H9 (cell line): ENCODE data around the gene NDST1. TPM values are rescaled to one million over a fixed set of nuclear protein-coding genes. Genes with fewer than 3 reads are reported as not detected.

Source experiments
- DNase-seq: peaks from one replicate; pipeline ENCODE4 v3.0.0-alpha.2; 2017
- H2AFZ ChIP-seq: one replicate; pipeline ENCODE4 v1.6.1; 2013; ENCODE audit warnings: mild to moderate bottlenecking, low read length, control low read depth, moderate library complexity
- H2AK5ac ChIP-seq: 2 replicates; pipeline ENCODE4 v1.6.1; 2013; ENCODE audit warnings: low read length, control low read depth, mixed read lengths; ENCODE audit not compliant: insufficient read length
- H2BK120ac ChIP-seq: one replicate; pipeline ENCODE4 v1.6.1; 2013; ENCODE audit warnings: low read depth, mild to moderate bottlenecking, low read length, control low read depth, inconsistent platforms; ENCODE audit not compliant: poor library complexity, severe bottlenecking
- H2BK12ac ChIP-seq: 2 replicates; pipeline ENCODE4 v1.6.1; 2013; ENCODE audit warnings: low read length, control low read depth, mixed read lengths, low read depth; ENCODE audit not compliant: insufficient read length
- H2BK15ac ChIP-seq: 2 replicates; pipeline ENCODE4 v1.6.1; 2013; ENCODE audit warnings: low read depth, low read length, control low read depth
- H2BK20ac ChIP-seq: one replicate; pipeline ENCODE4 v1.6.1; 2013; ENCODE audit warnings: low read depth, mild to moderate bottlenecking, low read length, control low read depth, inconsistent platforms; ENCODE audit not compliant: poor library complexity, severe bottlenecking
- H2BK5ac ChIP-seq: 2 replicates; pipeline ENCODE4 v1.6.1; 2013; ENCODE audit warnings: low read length, control low read depth, mixed read lengths; ENCODE audit not compliant: insufficient read length
- H3K14ac ChIP-seq: 2 replicates; pipeline ENCODE4 v1.6.1; 2013; ENCODE audit warnings: low read length, control low read depth; ENCODE audit not compliant: insufficient read depth
- H3K18ac ChIP-seq: 2 replicates; pipeline ENCODE4 v1.6.1; 2013; ENCODE audit warnings: low read depth, mild to moderate bottlenecking, mixed read lengths, low read length, control low read depth; ENCODE audit not compliant: insufficient read length
- H3K23ac ChIP-seq: 2 replicates; pipeline ENCODE4 v1.6.1; 2013; ENCODE audit warnings: low read length, control low read depth, mixed read lengths, low read depth; ENCODE audit not compliant: insufficient read length
- H3K23me2 ChIP-seq: 2 replicates; pipeline ENCODE4 v1.6.1; 2013; ENCODE audit warnings: low read depth, mild to moderate bottlenecking, mixed read lengths, low read length, control low read depth; ENCODE audit not compliant: insufficient read length, poor library complexity, severe bottlenecking
- H3K27ac ChIP-seq: 2 replicates; pipeline ENCODE4 v1.5.1; 2013; ENCODE audit warnings: low read length, control low read depth, mixed read lengths, low read depth; ENCODE audit not compliant: insufficient read length
- H3K27me3 ChIP-seq: 2 replicates; pipeline ENCODE4 v1.6.1; 2013; ENCODE audit warnings: low read length, control low read depth, inconsistent platforms; ENCODE audit not compliant: insufficient read depth
- H3K4ac ChIP-seq: 2 replicates; pipeline ENCODE4 v1.6.1; 2013; ENCODE audit warnings: low read depth, mild to moderate bottlenecking, control low read depth, inconsistent platforms, low read length, moderate library complexity
- H3K4me1 ChIP-seq: 2 replicates; pipeline ENCODE4 v1.6.1; 2013; ENCODE audit warnings: low read length, control low read depth, inconsistent platforms; ENCODE audit not compliant: insufficient read depth
- H3K4me2 ChIP-seq: 2 replicates; pipeline ENCODE4 v1.6.1; 2013; ENCODE audit warnings: low read length, control low read depth, mixed read lengths; ENCODE audit not compliant: insufficient read length, insufficient read depth
- H3K56ac ChIP-seq: 2 replicates; pipeline ENCODE4 v1.6.1; 2013; ENCODE audit warnings: low read depth, mild to moderate bottlenecking, mixed read lengths, low read length, control low read depth; ENCODE audit not compliant: insufficient read length
- H3K79me1 ChIP-seq: 2 replicates; pipeline ENCODE4 v1.6.1; 2013; ENCODE audit warnings: low read depth, mild to moderate bottlenecking, moderate library complexity, low read length, control low read depth, inconsistent platforms; ENCODE audit not compliant: insufficient read depth, poor library complexity, severe bottlenecking
- H3K79me2 ChIP-seq: 2 replicates; pipeline ENCODE4 v1.6.1; 2013; ENCODE audit warnings: low read length, control low read depth, inconsistent platforms; ENCODE audit not compliant: insufficient read depth
- H3K9ac ChIP-seq: 2 replicates; pipeline ENCODE4 v1.6.1; 2013; ENCODE audit warnings: low read length, control low read depth, mixed read lengths; ENCODE audit not compliant: insufficient read length; ENCODE audit errors: extremely low read depth
- H3K9me3 ChIP-seq: one replicate; pipeline ENCODE4 v1.6.1; 2013; ENCODE audit warnings: low read depth, low read length, inconsistent platforms; ENCODE audit not compliant: control insufficient read depth
- H3T11ph ChIP-seq: one replicate; pipeline ENCODE4 v1.6.1; 2013; ENCODE audit warnings: mild to moderate bottlenecking, low read length, control low read depth, inconsistent platforms
- H4K20me1 ChIP-seq: one replicate; pipeline ENCODE4 v1.6.1; 2013; ENCODE audit not compliant: control insufficient read depth, insufficient read length, insufficient read depth
- H4K5ac ChIP-seq: 2 replicates; pipeline ENCODE4 v1.6.1; 2013; ENCODE audit warnings: low read depth, mild to moderate bottlenecking, mixed read lengths, low read length, control low read depth; ENCODE audit not compliant: insufficient read length
- H4K8ac ChIP-seq: replicated peaks from 2 replicates; pipeline ENCODE4 v1.6.1; 2013; ENCODE audit warnings: low read length, control low read depth, mixed read lengths, low read depth; ENCODE audit not compliant: insufficient read length
- H4K91ac ChIP-seq: 2 replicates; pipeline ENCODE4 v1.6.1; 2013; ENCODE audit warnings: low read depth, mild to moderate bottlenecking, moderate library complexity, mixed read lengths, low read length, control low read depth; ENCODE audit not compliant: insufficient read length
- H3K27ac Mint-ChIP-seq, 3 experiments: 2 replicates in 2 of 3; 3 replicates in 1 of 3; pipeline ENCODE4 v1.8.0; 2020 to 2021; ENCODE audit warnings: mixed read lengths in 3 of 3, mild to moderate bottlenecking in 1 of 3, moderate library complexity in 1 of 3
- H3K27me3 Mint-ChIP-seq: 2 replicates; pipeline ENCODE4 v1.8.0; 2021; ENCODE audit warnings: low read depth, mild to moderate bottlenecking, moderate library complexity, mixed read lengths
- H3K36me3 Mint-ChIP-seq, 3 experiments: 2 replicates in 2 of 3; 3 replicates in 1 of 3; pipeline ENCODE4 v1.8.0; 2020 to 2021; ENCODE audit warnings: low read depth in 3 of 3, mixed read lengths in 3 of 3; ENCODE audit not compliant: insufficient read depth in 1 of 3
- H3K4me1 Mint-ChIP-seq, 2 experiments: 2 replicates each; pipeline ENCODE4 v1.8.0; 2020; ENCODE audit warnings: mixed read lengths in 2 of 2
- H3K4me3 Mint-ChIP-seq, 2 experiments: 2 replicates in 1 of 2; 3 replicates in 1 of 2; pipeline ENCODE4 v1.8.0; 2020 to 2021; ENCODE audit warnings: mild to moderate bottlenecking in 2 of 2, mixed read lengths in 2 of 2, moderate library complexity in 1 of 2
- H3K9me3 Mint-ChIP-seq, 2 experiments: 2 replicates in 1 of 2; 3 replicates in 1 of 2; pipeline ENCODE4 v1.8.0; 2020; ENCODE audit warnings: mild to moderate bottlenecking in 2 of 2, mixed read lengths in 2 of 2, moderate library complexity in 1 of 2
- WGBS: extraction: QIAGEN DNeasy Blood & Tissue Kit; methylation state at CpG from one replicate; pipeline ENCODE4 v1.1.7; 2013; ENCODE audit warnings: missing lambda C conversion rate, low lambda C conversion rate, mixed read lengths; ENCODE audit not compliant: insufficient read length; ENCODE audit errors: extremely low coverage; 5-methylcytosine and 5-hydroxymethylcytosine counted together
- total RNA-seq: library from RNA; stranded (reverse); gene quantifications from 2 replicates; pipeline ENCODE4 v1.2.1, GENCODE V29; 2021
- TF ChIP-seq, protein P1 (sequence below): fragments of 200-600 bp; sonication (generic); conservative IDR thresholded peaks from 3 replicates; pipeline ENCODE4 v1.8.0; 2021; ENCODE audit warnings: antibody characterized with exemption, mild to moderate bottlenecking

Gene NDST1
- total RNA-seq, 1 experiment from 2014 or later: 65.5 TPM

DNA sequence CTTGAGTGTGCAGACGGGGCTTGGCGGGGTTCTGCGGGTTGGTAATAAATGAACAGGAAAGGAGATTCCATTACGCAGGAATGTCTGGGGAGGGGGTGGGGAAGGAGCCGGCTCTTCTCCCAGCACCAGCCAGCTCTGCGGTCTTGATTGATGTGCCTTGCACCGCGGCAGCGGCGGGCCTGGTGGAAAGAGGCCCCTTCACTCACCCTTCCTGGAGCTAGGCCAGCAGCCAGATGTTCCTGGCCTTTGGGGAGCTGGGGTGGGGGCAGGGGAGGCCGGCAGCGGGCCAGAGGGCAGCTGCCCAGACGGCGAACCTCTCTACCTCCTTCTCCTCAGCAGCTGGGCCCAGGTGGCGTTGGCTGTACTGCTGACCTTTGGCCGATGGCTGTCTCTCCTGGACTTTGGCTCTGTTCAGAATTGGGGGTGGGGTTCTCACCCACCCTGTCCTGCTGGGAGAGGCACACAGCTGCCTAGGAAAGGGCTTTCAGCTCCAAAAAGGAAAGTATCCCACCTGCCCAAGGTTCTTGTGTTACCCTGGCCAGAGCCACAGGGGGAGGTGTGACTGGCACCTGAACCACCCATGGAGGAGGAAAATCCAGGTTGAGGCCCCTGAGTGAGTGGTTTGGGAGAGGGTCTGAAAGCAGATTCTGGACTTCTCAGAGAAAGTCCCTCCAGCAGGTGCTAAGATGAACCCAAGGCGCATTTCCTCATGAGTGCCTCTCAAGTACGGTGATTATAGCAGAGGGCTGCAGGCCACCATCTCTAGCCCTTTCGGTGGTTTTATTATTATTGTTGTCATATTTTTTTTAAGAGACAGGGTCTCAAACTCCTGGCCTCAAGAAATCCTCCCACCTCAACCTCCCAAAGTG, 74.5 kb downstream of the NDST1 start:
- TF ChIP-seq, protein P1, sequence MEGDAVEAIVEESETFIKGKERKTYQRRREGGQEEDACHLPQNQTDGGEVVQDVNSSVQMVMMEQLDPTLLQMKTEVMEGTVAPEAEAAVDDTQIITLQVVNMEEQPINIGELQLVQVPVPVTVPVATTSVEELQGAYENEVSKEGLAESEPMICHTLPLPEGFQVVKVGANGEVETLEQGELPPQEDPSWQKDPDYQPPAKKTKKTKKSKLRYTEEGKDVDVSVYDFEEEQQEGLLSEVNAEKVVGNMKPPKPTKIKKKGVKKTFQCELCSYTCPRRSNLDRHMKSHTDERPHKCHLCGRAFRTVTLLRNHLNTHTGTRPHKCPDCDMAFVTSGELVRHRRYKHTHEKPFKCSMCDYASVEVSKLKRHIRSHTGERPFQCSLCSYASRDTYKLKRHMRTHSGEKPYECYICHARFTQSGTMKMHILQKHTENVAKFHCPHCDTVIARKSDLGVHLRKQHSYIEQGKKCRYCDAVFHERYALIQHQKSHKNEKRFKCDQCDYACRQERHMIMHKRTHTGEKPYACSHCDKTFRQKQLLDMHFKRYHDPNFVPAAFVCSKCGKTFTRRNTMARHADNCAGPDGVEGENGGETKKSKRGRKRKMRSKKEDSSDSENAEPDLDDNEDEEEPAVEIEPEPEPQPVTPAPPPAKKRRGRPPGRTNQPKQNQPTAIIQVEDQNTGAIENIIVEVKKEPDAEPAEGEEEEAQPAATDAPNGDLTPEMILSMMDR: no peak
- Histone ChIP-seq H2AK5ac (no peak overlapping the region), H2BK15ac (no peak overlapping the region), H3K79me1 (no peaks in the 10 kb centered on the region), H3K27me3 (no peaks in the 10 kb centered on the region), H3K27ac (no peak overlapping the region), H2AFZ (no peak overlapping the region), H2BK12ac (no peak overlapping the region), H3K23ac (no peak overlapping the region), H3K79me2 (no peaks in the 10 kb centered on the region), H3K14ac (no peak overlapping the region), H2BK5ac (no peak overlapping the region), H4K8ac (no peak overlapping the region), H3K4me2 (no peak overlapping the region), H3K56ac (no peak overlapping the region), H4K5ac (no peak overlapping the region), H4K20me1 (peaks cover 4% of the 10 kb centered on the region), H2BK20ac (no peak overlapping the region), H3K18ac (no peak overlapping the region), H3K9me3 (no peaks in the 10 kb centered on the region), H3K4me1 (no peaks in the 10 kb centered on the region), H2BK120ac (no peak overlapping the region), H4K91ac (no peak overlapping the region), H3K9ac (no peak overlapping the region), H3T11ph (no peak overlapping the region), H3K4ac (no peak overlapping the region), H3K23me2 (no peaks in the 10 kb centered on the region)
- Mint-ChIP-seq H3K9me3 (no peaks in the 10 kb centered on the region), H3K27ac (no peak overlapping the region; a peak in 1 of 7 replicates), H3K4me3 (no peak overlapping the region), H3K36me3 (no peaks in the 10 kb centered on the region), H3K4me1 (peaks cover 8 to 11% of the 10 kb centered on the region in 2 experiments), H3K27me3 (peaks cover 2% of the 10 kb centered on the region)
- WGBS: no CpG with 5 or more reads among the region's 19 CpGs
- DNase-seq: no peak
